HG02588 (cell line): ENCODE results near the gene AOPEP.

Experiments used
- ATAC-seq: cut with Tn5 transposase; IDR thresholded peaks from one replicate; pipeline ENCODE4 v1.9.1; 2021; ENCODE audit warnings: mild to moderate bottlenecking, moderate library complexity; ENCODE audit not compliant: unreplicated experiment

The AOPEP gene

DNA sequence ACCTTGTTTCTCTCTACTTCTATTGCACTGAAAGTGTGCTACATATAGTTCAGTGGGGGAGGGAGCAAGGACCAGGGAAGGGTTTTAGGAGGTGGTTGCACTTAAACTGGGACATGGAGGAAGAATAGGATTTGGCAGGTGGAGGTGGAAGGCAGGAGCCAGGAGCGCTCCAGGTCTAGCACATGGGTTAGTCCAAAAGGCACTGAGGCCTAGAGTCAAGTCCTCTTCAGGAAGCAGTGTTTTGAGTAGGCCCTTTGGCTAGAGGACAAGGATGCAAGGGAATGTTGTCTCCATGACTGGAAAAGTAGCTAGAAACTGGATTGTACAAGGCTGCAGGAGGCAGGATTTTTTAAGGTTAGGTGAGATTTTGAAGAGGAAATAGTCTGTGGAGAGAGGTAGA, 31.5 kb downstream of the AOPEP start:
- ATAC-seq: no peak

DNA sequence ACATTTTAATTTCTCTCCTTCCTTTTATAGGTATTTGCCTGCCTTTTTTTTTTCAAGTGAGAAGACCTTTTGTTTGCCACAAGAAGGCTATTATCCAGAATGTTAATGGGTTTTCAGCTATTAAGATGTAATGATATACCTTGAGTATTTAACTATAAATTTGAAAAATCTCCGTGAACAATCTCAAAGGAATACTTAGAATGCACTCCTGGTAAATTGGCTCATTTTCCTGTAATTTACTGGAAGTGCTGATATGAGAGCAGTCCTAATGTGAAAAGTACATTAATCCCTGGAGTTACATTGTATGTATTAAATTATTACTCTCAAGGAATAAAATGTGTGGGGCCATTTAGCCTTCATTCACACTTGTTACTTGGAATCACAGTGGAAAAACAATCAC, 32.4 kb downstream of the AOPEP start:
- no peak for ATAC-seq

DNA sequence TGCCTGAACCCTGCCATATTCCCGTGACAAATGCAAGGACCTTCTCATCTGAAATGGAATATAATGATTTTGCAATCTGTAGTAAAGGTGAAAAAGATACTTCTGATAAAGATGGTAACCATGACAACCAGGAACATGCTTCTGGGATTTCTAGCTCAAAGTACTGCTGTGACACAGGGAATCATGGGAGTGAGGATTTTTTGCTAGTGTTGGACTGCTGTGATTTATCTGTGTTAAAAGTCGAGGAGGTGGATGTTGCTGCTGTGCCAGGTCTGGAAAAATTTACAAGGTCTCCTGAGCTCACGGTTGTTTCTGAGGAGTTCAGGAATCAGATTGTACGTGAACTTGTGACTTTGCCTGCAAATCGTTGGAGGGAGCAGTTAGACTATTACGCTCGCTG, 33.5 kb downstream of the AOPEP start:
- ATAC-seq: no peak

DNA sequence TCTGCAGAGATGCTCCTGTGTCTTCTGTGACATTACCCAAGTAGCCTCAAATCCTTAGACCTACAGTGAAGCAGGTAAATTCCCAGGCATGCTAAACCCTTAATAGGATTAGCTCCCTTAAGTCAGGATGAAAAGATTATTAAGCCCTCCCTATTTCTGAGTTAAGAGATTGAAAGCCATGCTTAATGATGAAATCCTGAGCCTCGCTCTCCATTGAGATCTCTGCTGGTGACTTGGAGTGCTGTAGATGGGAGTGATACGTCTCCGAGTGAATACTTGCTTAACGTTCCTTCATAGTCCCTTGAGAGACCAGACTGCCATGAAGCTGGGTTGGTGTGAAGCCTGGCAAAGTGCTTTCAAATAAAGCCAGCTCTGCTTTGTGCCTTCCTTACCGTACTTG, 34.2 kb downstream of the AOPEP start:
- no peak for ATAC-seq

DNA sequence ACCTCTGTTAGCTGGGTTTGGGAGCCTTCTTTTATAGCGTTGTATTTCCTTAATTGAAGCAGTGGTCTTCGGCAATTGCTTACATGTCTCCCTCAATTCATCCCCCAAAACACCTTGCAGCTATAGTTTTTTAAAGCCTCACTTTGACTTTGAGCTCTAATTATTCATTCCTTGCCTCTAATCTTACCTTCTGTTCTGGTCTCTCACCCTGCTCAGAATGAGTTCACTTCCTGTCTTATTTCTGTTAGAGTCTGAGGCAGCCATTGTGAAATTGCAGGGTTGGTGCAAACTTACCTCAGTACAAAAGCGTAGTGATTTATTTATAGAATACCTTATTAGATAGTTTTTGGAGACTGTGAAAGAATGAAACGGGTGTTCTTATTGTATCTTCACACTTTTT, 35.0 kb downstream of the AOPEP start:
- ATAC-seq: no peak

DNA sequence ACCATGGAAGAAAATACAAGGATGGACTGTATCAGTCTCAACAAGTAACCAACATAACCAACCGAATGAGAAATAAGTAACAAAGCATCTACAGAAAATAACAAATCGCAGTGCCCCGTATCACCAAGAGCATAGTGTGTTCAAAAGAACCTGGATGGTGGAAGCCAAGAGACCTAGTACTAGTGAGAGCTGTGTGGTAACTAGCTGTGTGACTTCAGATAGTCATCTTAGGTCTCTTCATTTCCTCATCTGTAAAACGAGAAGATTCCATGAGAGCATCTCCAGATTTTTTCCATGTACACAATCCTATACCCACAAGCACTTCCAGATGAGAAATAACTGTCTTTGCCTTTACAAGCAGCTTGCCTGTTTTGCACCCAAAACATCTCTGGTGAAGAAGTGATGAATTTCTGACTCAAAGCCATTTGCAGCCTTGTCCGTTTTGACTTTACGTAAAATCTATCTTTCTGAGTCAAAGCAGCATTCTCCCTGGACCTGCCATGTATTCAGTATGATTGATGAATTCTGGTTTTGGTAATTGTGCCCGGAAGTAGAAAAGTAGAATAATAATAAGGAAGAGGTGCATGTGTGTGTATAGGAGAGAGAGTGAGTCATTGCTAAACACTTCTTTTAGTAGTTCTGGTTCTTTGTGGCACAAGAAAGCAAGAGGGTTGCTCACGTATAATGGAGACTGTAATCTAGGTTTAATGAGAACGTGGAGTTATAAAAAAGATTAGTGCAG, 41.0 kb downstream of the AOPEP start:
- ATAC-seq: no peak

DNA sequence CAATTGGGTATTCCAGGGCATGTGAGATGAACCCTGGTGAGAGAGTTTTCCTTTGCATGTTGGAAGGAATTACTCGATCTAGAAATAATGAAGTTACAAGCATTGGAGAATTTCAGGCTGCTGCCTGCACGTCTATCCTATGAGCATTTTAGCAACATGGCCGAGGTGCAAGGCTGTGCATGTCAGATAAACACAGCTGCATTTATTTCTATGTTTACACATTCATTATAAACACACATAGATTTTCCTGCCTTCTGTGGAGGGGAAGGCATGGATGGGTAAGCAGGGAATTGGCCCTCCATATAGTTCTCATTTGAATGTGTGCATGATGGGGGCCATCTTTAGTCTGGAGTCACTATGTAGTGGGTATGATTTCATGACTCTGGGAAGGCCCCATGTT, 42.3 kb downstream of the AOPEP start:
- no peak for ATAC-seq

DNA sequence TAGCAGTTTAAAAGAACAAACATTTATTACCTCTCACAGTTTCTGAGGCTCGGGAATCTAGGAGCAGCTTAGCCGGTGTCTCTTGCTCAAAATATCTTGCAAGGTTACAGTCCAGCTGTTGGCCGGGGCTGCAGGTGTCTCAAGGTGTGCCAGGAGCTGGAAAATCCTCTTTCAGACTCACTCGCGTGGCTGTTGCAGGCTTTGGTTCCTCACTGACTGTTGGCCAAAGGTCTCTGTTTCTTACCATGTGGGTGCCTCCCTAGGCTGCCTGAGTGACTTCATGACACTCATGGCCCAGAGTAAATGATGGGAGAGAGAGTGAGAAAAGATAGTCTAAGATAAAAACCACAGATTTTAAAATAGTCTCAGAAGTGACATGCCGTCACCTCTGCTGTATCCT, 43.8 kb downstream of the AOPEP start:
- ATAC-seq: no peak

DNA sequence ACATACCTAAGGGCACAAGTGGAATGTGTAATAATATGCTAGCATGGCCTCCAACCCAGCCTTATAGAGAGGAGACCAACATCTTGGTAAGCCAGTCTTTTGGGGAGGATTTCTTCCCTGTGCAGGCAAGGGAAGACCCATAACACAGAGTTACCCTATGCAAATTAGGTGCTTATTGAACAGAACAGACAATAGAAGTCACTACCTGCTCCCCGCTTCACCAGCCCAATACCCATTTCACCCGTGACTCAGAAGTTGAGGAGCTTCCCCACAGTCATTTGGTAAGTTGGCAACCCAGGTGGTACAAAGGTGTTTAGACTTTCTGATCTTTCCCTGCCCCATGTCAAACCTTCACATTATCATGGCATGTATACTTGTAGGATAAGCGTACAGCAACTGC, 44.6 kb downstream of the AOPEP start:
- no peak for ATAC-seq

DNA sequence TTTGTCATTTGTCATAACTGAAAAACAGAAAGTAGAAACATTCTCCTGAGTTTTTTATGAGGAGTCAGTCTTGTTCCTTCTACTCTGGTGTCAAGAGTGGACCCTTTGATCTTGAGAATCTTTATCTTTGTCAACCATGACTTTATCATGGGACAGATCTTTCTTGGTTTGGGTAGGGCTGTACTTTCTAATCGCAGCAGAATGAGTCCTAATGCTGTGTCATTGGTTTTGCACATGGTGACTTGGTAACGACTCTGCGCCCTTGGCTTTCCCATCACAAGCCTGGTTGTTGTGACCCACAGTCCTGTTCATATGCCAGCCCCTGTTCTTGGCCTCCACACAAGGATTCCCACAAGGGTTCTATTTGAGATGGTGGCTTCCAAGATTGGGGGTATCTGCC, 45.6 kb downstream of the AOPEP start:
- no peak for ATAC-seq

DNA sequence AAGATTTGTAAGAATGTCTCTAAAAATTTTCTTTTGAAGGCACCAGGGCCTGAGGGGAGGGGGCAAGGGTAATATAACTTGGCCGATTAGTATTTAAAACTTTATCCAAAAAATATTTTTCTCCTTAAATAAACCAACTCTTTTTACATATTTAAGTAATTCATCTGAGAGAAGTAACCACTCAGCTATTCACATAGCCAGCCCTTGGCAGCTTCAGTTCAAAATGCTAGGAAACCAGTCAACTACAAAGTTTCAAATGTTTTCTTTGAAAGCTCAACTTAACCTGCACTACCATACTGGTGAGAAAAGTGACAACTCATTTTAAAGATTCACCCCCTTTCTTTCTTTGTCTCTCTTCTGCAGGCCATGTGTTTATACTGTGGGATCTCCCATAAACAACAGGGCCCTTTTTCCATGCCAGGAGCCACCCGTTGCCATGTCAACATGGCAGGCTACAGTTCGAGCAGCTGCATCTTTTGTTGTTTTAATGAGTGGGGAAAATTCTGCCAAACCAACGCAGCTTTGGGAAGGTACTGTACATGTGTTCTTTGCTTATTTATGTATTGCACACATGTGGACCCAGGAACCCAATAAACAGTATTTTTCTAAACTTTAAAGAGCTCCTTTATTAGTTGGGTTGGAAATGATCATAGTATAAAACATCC, 46.3 kb downstream of the AOPEP start:
- no peak for ATAC-seq

DNA sequence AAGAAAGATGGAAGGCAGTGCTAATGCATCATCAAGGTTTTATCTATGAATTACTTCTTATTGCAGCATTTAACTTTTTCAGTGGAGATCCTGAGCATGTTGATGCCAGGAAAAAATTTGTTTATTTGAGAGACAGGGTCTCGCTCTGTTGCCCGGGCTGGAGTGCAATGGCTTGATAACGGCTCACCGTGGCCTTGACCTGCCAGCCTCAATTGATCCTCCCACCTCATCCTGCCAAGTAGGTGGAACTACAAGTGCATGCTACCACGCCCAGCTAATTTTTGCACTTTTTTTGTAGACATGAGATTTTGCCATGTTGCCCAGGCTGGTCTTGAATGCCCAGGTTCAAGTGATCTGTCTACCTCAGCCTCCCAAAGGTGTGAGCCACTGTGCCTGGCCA, 47.2 kb downstream of the AOPEP start:
- ATAC-seq: no peak

DNA sequence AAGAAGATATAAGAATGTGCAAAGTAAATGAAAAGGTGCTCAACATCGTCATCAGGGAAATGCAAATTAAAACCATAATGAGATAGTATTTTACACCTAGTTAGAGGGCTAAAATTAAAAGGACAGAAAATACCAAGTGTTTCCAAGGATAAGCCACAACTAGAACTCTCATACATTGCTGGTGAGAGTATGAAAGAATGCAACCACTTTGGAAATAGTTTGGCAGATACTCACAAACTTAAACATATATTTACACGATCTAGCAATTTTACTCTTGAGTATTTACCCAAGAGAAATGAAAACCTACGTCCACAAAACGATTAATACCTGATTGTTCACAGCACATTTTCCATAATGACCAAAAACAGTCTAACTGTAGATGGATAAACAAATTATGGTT, 51.5 kb downstream of the AOPEP start:
- no peak for ATAC-seq

DNA sequence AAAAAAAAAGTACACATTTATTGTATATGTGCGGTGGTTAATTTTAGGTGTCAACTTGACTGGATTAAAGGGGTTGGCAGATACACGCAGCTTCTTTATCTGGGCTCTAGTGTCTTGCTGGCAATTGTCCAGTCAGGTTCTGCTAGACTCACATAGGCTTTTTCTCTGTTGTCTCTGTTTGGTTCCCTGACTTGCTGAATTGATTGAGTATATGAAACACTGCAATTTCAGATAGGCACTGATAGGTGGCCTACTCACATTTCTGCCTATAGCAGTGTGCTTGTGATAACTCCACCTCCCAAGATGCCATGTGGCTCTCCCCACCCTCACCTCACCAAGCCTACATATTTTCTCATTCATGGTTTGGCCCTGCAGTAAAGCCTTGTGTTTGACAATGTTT, 52.5 kb downstream of the AOPEP start:
- no peak for ATAC-seq

DNA sequence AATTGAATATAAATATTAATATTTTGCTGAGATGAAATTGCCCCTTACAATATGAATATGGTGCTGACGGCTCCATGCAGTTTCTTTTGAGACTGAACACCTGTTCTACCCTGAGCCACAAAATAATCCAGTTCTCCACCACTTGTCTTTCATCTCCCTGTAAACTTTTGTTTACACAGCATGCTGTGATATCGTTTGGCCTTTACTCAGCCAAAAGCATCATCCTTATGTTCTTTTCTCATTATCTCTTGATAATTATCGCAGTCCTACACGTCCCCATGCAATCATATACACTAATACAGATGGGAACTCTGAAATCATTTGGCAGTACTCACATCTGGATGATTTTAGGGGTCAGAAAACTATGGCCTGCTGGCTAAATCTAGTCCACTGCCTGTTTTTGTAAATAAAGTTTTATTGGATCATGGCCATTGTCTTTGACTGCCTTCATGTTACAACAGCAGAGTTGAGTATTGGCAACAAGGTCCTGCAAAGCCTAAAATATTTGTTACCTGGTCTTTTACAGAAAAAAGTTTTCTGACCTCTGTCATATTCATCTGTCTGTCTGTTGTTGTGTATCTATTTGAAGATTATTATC, 53.3 kb downstream of the AOPEP start:
- no peak for ATAC-seq

DNA sequence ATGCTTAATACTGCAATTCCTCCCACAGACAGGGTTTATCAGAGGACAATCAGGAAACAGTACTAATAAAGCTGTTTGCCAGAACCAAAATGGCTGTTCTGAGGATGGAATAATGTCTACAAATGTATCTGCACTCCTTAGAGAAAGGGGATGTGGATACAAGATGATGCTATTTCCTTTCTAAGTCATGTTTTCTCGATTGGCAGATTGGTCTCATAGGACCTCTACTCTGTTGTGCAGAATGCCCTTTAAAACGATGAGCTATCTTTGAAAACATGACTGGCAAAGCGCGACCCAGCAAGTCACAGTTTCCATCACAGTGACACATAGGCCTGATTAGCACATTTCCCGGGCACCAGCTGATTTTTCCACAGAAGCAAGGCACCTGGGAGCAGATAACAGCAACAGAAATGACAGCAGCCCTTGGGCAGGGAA, 54.0 kb downstream of the AOPEP start:
- no peak for ATAC-seq

DNA sequence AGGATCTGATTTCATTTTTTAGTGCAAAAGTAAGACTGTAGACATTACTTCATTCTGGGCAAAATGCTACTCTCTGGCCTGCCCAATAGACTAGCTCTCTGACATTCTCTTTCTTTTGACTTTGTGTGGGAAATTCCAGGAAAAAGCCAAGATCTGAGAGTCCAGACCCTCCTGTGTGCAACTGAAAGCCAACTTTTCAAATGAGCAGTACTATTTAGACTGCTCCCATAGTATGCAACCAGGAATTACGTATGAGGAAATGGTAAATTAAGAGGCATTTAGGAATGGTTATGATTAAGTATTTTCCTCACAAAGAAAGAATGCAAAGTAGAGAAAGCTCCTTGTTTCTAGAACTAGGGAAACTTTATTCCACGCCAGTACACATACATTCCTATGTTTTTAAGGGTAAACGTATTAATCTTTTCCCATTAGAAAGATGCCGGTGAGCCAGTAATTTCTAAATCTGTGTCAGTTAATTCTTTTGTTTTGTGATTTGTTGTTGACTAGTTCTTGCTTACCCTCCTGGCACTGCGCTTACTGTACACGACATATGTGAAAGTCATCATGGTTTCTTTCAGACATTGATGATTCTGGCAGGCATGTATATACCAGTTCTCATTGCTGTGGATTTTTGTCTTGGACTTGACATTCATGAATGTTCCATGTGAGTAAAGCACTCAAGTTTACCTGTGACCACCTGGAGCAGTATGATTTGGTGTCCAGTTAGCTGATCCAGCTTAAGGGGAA, 56.0 kb downstream of the AOPEP start:
- ATAC-seq: no peak

DNA sequence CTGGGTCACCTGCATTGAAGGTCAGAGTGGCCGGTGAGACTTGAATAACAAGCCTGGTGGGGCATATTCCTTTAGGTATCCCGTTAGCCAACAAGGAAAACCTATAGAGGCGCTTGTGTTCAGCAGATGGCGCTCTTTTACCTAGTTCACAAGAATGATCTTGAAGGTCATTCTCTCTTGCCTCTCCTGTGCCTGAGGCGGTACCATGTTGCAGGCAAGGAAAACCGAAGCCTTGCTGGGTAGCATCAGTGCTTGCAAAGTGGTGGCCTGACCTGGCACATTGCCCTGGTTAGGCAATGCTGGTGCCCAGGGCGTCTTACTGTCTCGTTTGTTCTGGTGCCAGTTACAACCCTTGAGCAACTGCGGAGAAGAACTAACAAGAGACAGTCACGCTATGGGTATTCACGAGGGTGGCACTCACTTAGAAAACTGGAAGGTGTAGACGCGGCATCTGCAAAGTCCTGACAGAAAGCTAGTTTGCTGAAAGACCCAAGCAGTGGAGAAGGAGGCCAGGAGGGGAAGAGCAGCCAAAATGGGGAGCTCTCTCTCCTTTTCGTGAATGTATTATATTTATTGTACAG, 56.7 kb downstream of the AOPEP start:
- no peak for ATAC-seq

DNA sequence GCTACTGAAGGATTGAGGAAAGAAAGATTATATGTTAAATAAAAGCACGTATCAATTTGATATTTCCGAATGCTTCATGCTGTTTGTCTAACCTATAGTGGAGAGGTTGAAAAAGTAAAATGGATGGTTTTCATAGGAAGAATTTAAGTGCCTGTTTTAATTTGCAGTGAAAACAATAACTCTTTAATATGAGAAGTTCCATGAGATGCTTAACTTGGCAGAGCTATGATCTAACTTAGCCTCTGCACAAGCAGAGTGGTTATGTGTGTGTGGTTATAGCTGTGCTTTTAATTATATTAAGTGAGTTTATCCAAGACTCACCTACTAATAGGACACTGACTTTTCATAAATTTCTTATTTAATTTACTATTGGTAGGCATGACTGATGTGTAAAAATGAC, 57.4 kb downstream of the AOPEP start:
- ATAC-seq: no peak

DNA sequence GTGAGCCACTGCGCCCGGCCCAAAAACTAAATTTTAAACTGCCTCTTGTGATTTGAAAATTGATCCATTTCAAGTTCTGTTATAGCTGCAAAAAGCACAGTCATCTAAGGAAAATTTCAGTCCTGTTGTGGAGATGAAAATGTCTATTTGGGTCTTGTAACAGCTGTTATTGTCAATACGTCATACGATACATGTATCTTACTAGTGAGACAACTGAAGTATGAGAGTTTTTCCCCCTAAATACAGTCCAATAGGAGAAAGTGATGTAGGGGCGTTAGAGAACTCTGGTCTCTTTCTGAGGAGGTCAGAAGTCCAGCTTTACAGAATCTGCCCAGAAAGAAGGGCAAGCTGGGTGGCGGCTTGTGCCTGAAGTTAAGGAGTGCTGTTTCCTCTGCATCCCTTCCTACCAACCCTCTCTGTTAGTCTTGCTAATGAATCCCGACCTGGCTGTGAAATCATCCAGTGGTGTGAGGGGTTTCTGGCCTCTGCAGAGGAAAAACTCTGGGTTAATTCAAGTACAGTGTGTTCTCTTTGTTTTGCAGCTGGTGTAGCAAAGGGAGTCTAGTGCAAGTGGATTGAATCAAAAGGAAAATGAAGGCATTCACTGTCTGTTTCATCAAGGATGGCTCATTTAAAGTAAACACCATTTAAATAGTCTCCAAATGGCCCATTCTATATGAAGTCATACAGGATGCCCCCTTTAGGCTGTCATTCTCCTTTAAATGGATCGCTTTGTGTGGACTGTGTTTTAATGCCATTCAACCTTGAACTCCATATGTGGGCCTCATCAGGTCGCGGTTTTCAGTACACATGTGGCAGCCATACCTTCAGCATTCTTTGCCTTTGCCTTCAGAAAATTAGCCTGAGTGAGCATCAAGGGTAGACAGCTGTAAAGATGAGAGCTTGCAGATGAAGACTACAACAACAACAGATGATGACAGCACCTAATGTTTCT, 59.0 kb downstream of the AOPEP start:
- no peak for ATAC-seq
